Uterus (tissue), 2 donors: Measurements from ENCODE around the gene CCDC186.

Source experiments
- POLR2A ChIP-seq, 2 donors: fragments of 450-650 bp; IDR thresholded peaks; one replicate each; pipeline ENCODE4 v1.6.1; 2016; ENCODE audit warnings: antibody characterized with exemption in 2 of 2, mild to moderate bottlenecking in 1 of 2, moderate library complexity in 1 of 2
- TF ChIP-seq, protein P1 (sequence below), 4 experiments: fragments of 200-600 bp in 2 of 4; fragments of 450-650 bp in 2 of 4; sonication (generic) in 2 of 4; IDR thresholded peaks; one replicate each; pipeline ENCODE4 v1.5.1; 2016 to 2019; ENCODE audit warnings: antibody characterized with exemption in 4 of 4, mild to moderate bottlenecking in 2 of 4, moderate library complexity in 1 of 4

DNA sequence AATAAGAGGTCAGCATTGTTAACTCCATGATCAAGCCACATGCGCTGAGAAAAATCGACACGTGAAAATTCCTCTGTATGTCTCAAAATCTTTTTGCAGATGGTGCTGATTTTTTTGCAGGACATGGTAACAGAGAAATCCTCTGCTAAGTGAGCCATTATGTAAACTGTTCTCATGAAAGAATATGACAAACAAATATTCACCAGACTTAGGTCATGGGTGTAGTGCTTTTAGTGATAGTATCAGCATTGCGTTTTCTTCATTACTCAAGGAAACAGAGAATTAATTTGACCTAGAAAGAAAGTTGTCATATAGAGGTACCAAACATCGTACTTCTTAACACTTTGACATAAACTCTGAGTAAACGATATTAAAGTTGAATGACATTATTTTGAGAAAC lies 95.7 kb downstream of the CCDC186 start:
- TF ChIP-seq POLR2A (IDR thresholded peaks at IDR 0.05), result no peak
- TF ChIP-seq, protein P1, sequence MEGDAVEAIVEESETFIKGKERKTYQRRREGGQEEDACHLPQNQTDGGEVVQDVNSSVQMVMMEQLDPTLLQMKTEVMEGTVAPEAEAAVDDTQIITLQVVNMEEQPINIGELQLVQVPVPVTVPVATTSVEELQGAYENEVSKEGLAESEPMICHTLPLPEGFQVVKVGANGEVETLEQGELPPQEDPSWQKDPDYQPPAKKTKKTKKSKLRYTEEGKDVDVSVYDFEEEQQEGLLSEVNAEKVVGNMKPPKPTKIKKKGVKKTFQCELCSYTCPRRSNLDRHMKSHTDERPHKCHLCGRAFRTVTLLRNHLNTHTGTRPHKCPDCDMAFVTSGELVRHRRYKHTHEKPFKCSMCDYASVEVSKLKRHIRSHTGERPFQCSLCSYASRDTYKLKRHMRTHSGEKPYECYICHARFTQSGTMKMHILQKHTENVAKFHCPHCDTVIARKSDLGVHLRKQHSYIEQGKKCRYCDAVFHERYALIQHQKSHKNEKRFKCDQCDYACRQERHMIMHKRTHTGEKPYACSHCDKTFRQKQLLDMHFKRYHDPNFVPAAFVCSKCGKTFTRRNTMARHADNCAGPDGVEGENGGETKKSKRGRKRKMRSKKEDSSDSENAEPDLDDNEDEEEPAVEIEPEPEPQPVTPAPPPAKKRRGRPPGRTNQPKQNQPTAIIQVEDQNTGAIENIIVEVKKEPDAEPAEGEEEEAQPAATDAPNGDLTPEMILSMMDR (IDR thresholded peaks at IDR 0.05), result no peak
